GM15510 (cell line): Measurements from ENCODE around the gene SMARCA2.

Experiments
- POLR2A ChIP-seq: IDR thresholded peaks from 3 replicates; pipeline ENCODE4 v1.6.1; 2011; ENCODE audit warnings: borderline replicate concordance; ENCODE audit not compliant: insufficient read length; ENCODE audit errors: extremely low read depth

SMARCA2 gene

GRCh38 chr9:2241461-2241835 is 226.3 kb downstream of the SMARCA2 start:
- no peak for TF ChIP-seq POLR2A

- no peak for TF ChIP-seq POLR2A
Observed at GRCh38 chr9:2241836-2242741, 226.9 kb downstream of the SMARCA2 start.

- TF ChIP-seq POLR2A: no peak
Observed at GRCh38 chr9:2242831-2243330, 227.7 kb downstream of the SMARCA2 start.
